Measurements from ENCODE around the gene LTC4S. TPM values are rescaled to one million over a fixed set of nuclear protein-coding genes. Genes with fewer than 3 reads are reported as not detected.

Gene LTC4S
- total and polyA plus RNA-seq, 2 experiments from 2014 or later = 5.8 to 10.1 TPM

- no peak overlapping the region for H2AFZ ChIP-seq
- ATAC-seq (peak; percentile 32; the same call in 2 of the 3 replicates), DNase-seq (ENCODE audit: low spot score) (no peak)
- no peak overlapping the region for H3K27ac Mint-ChIP-seq
- H3K4me2 ChIP-seq = no peak overlapping the region
- H3K27me3 Mint-ChIP-seq (ENCODE audit: insufficient read depth, low read depth, poor library complexity) = peaks cover 2% of the 10 kb centered on the region
- H3K4me1 Mint-ChIP-seq = no peaks in the 10 kb centered on the region
- peaks cover 5% of the 10 kb centered on the region for H3K36me3 Mint-ChIP-seq (ENCODE audit: low read depth)
- TF ChIP-seq ZNF331 (CRISPR knock-in tag; IDR thresholded peaks at IDR 0.05; ENCODE audit: low read depth) = no peak
- TF ChIP-seq, protein P1, sequence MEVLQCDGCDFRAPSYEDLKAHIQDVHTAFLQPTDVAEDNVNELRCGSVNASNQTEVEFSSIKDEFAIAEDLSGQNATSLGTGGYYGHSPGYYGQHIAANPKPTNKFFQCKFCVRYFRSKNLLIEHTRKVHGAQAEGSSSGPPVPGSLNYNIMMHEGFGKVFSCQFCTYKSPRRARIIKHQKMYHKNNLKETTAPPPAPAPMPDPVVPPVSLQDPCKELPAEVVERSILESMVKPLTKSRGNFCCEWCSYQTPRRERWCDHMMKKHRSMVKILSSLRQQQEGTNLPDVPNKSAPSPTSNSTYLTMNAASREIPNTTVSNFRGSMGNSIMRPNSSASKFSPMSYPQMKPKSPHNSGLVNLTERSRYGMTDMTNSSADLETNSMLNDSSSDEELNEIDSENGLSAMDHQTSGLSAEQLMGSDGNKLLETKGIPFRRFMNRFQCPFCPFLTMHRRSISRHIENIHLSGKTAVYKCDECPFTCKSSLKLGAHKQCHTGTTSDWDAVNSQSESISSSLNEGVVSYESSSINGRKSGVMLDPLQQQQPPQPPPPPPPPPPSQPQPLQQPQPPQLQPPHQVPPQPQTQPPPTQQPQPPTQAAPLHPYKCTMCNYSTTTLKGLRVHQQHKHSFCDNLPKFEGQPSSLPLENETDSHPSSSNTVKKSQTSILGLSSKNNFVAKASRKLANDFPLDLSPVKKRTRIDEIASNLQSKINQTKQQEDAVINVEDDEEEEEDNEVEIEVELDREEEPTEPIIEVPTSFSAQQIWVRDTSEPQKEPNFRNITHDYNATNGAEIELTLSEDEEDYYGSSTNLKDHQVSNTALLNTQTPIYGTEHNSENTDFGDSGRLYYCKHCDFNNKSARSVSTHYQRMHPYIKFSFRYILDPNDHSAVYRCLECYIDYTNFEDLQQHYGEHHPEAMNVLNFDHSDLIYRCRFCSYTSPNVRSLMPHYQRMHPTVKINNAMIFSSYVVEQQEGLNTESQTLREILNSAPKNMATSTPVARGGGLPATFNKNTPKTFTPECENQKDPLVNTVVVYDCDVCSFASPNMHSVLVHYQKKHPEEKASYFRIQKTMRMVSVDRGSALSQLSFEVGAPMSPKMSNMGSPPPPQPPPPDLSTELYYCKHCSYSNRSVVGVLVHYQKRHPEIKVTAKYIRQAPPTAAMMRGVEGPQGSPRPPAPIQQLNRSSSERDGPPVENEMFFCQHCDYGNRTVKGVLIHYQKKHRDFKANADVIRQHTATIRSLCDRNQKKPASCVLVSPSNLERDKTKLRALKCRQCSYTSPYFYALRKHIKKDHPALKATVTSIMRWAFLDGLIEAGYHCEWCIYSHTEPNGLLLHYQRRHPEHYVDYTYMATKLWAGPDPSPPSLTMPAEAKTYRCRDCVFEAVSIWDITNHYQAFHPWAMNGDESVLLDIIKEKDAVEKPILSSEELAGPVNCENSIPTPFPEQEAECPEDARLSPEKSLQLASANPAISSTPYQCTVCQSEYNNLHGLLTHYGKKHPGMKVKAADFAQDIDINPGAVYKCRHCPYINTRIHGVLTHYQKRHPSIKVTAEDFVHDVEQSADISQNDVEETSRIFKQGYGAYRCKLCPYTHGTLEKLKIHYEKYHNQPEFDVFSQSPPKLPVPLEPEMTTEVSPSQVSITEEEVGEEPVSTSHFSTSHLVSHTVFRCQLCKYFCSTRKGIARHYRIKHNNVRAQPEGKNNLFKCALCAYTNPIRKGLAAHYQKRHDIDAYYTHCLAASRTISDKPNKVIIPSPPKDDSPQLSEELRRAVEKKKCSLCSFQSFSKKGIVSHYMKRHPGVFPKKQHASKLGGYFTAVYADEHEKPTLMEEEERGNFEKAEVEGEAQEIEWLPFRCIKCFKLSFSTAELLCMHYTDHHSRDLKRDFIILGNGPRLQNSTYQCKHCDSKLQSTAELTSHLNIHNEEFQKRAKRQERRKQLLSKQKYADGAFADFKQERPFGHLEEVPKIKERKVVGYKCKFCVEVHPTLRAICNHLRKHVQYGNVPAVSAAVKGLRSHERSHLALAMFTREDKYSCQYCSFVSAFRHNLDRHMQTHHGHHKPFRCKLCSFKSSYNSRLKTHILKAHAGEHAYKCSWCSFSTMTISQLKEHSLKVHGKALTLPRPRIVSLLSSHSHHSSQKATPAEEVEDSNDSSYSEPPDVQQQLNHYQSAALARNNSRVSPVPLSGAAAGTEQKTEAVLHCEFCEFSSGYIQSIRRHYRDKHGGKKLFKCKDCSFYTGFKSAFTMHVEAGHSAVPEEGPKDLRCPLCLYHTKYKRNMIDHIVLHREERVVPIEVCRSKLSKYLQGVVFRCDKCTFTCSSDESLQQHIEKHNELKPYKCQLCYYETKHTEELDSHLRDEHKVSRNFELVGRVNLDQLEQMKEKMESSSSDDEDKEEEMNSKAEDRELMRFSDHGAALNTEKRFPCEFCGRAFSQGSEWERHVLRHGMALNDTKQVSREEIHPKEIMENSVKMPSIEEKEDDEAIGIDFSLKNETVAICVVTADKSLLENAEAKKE (CRISPR knock-in tag; IDR thresholded peaks at IDR 0.05) = no peak
- no peak for TF ChIP-seq EZH2 (IDR thresholded peaks at IDR 0.05; ENCODE audit: low read depth, unreplicated experiment)
- no peak for TF ChIP-seq POLR2AphosphoS5 (IDR thresholded peaks at IDR 0.05; ENCODE audit: low read depth)
- no peak for TF ChIP-seq CREB1 (CRISPR knock-in tag; IDR thresholded peaks at IDR 0.05; ENCODE audit: low read depth)
- no peak for TF ChIP-seq JUNB (IDR thresholded peaks at IDR 0.05; ENCODE audit: unreplicated experiment)
- TF ChIP-seq STAT1 (IDR thresholded peaks at IDR 0.05; ENCODE audit: unreplicated experiment) = no peak
- H3K79me2 ChIP-seq (replicated peaks; ENCODE audit: insufficient read depth) = no peaks in the 10 kb centered on the region
- H3F3A ChIP-seq (replicated peaks; ENCODE audit: low read depth) = no peaks in the 10 kb centered on the region; the same call in 1 of the 2 replicates
- no peaks in the 10 kb centered on the region for H4K20me1 ChIP-seq (replicated peaks; ENCODE audit: insufficient read depth)
- H3K36me3 ChIP-seq (ENCODE audit: insufficient read depth) = no peaks in the 10 kb centered on the region
- no peak overlapping the region for H3K4me3 ChIP-seq
- peaks cover 6% of the 10 kb centered on the region; the same call in 2 of the 3 replicates for H3K9me3 Mint-ChIP-seq
- no peaks in the 10 kb centered on the region for H3K27me3 ChIP-seq (ENCODE audit: insufficient read depth)
- no peaks in the 10 kb centered on the region for H3K4me1 ChIP-seq (ENCODE audit: insufficient read depth)
- no peak overlapping the region for H3K4me3 Mint-ChIP-seq
- no peak overlapping the region for H3K27ac ChIP-seq (ENCODE audit: low read depth)
- H3K9me2 ChIP-seq (ENCODE audit: insufficient read depth) = no peaks in the 10 kb centered on the region
Measured at GRCh38 chr5:179786861-179787260, 6.9 kb upstream of the LTC4S start.
